ENCODE measurements around the gene NPPB.

- TF ChIP-seq CTCF (IDR thresholded peaks at IDR 0.05; ENCODE audit: insufficient read depth, low read length, poor library complexity, severe bottlenecking), result no peak
- TF ChIP-seq EZH2phosphoT487 (conservative IDR thresholded peaks at IDR 0.05; ENCODE audit: low read length), result no peak
Measured at GRCh38 chr1:11869104-11869503, 10.4 kb upstream of the NPPB start.
